ENCODE results near the gene ZNF512B.

The ZNF512B gene

GRCh38 chr20:63942250-63942951 is 27.3 kb downstream of the ZNF512B start (continued):
- TF ChIP-seq ZNF513 (tag by site-specific recombination; IDR thresholded peaks at IDR 0.05) (no peak), KLF8 (tag by site-specific recombination; IDR thresholded peaks at IDR 0.05) (peak; percentile 81), GLIS2 (tag by site-specific recombination; IDR thresholded peaks at IDR 0.05) (peak; percentile 61; the same call in 1 of the 2 replicates), TCF7L2 (IDR thresholded peaks at IDR 0.05; ENCODE audit: borderline replicate concordance, low read depth, low read length) (no peak), ZNF214 (tag by site-specific recombination; IDR thresholded peaks at IDR 0.05; ENCODE audit: borderline replicate concordance) (no peak), KLF17 (tag by site-specific recombination; IDR thresholded peaks at IDR 0.05) (peak; percentile 49; the same call in 1 of the 2 replicates), ZNF112 (tag by site-specific recombination; IDR thresholded peaks at IDR 0.05) (no peak), SP2 (tag by site-specific recombination; IDR thresholded peaks at IDR 0.05) (peak; percentile 52), ZEB2 (tag by site-specific recombination; IDR thresholded peaks at IDR 0.05) (no peak), KLF10 (tag by site-specific recombination; IDR thresholded peaks at IDR 0.05) (peak; percentile 73)

GRCh38 chr20:63941282-63942081 is 28.2 kb downstream of the ZNF512B start:
- Histone ChIP-seq H3K9me3 (ENCODE audit: control insufficient read depth, insufficient read depth, low read depth, low read length) (no peaks in the 10 kb centered on the region), H3K36me3 (ENCODE audit: control insufficient read depth in 2 of 2, insufficient read depth in 1 of 2, low read length in 2 of 2) (peaks cover under 1 to 72% of the 10 kb centered on the region in 2 experiments; a peak in 2 of 3 replicates), H3K4me1 (ENCODE audit: control insufficient read depth, insufficient read depth, low read length) (no peaks in the 10 kb centered on the region), H3K27ac (ENCODE audit: extremely low read depth, low read depth, low read length) (no peak overlapping the region), H3K4me3 (ENCODE audit: low read depth, low read length) (no peak overlapping the region)
- ChIA-PET POLR2A (no interaction called here), CTCF (no interaction called here)
- TF ChIP-seq ZNF311 (tag by site-specific recombination; IDR thresholded peaks at IDR 0.05; ENCODE audit: borderline replicate concordance) (no peak), SETDB1 (IDR thresholded peaks at IDR 0.05; ENCODE audit: insufficient read length, low read length) (no peak), ZNF560 (tag by site-specific recombination; IDR thresholded peaks at IDR 0.05; ENCODE audit: borderline replicate concordance) (no peak), ZNF704 (tag by site-specific recombination; IDR thresholded peaks at IDR 0.05) (no peak), SP7 (tag by site-specific recombination; IDR thresholded peaks at IDR 0.05) (peak; percentile 53; the same call in 1 of the 2 replicates), GLIS2 (tag by site-specific recombination; IDR thresholded peaks at IDR 0.05) (peak; percentile 37; the same call in 1 of the 2 replicates), HIC1 (tag by site-specific recombination; IDR thresholded peaks at IDR 0.05) (peak; percentile 80), ZNF146 (tag by site-specific recombination; IDR thresholded peaks at IDR 0.05) (no peak), GLIS1 (tag by site-specific recombination; IDR thresholded peaks at IDR 0.05) (peak; percentile 30), ZNF692 (tag by site-specific recombination; IDR thresholded peaks at IDR 0.05) (no peak), ZBTB1 (tag by site-specific recombination; IDR thresholded peaks at IDR 0.05) (0 out of 2 replicates have a peak, but pooled peaks have one; percentile 30), ZNF449 (tag by site-specific recombination; IDR thresholded peaks at IDR 0.05) (no peak), OVOL3 (tag by site-specific recombination; IDR thresholded peaks at IDR 0.05) (no peak), ZNF366 (tag by site-specific recombination; conservative IDR thresholded peaks at IDR 0.05) (peak; percentile 32; the same call in 1 of the 2 replicates)
- TF ChIP-seq, protein P1, sequence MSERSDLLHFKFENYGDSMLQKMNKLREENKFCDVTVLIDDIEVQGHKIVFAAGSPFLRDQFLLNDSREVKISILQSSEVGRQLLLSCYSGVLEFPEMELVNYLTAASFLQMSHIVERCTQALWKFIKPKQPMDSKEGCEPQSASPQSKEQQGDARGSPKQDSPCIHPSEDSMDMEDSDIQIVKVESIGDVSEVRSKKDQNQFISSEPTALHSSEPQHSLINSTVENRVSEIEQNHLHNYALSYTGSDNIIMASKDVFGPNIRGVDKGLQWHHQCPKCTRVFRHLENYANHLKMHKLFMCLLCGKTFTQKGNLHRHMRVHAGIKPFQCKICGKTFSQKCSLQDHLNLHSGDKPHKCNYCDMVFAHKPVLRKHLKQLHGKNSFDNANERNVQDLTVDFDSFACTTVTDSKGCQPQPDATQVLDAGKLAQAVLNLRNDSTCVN (tag by site-specific recombination; optimal IDR thresholded peaks at IDR 0.05) = peak; percentile 11

Measured in HEK293 (cell line).